SW480 (cell line): ENCODE data around the gene RAPH1.

Experiments used
- DNase-seq: peaks from one replicate; pipeline ENCODE4 v3.0.0-alpha.2; 2016; ENCODE audit warnings: low spot score

RAPH1 gene

GRCh38 chr2:203360833-203361430 is 174.2 kb downstream of the RAPH1 start:
- no peak for DNase-seq

- no peak for DNase-seq
These were observed 175.7 kb downstream of the RAPH1 start for GRCh38 chr2:203359450-203359849.

GRCh38 chr2:203354966-203355365 is 180.1 kb downstream of the RAPH1 start:
- DNase-seq, result no peak

GRCh38 chr2:203352604-203353255 is 182.4 kb downstream of the RAPH1 start:
- DNase-seq, result no peak

- no peak for DNase-seq
These were observed 187.7 kb downstream of the RAPH1 start for GRCh38 chr2:203347375-203347774.

- no peak for DNase-seq
These were observed 188.5 kb downstream of the RAPH1 start for GRCh38 chr2:203346612-203347011.

GRCh38 chr2:203344667-203345066 is 190.4 kb downstream of the RAPH1 start:
- DNase-seq, result no peak
